Adrenal gland (tissue), 12 donors: ENCODE data around the gene GRM3. TPM values are rescaled to one million over a fixed set of nuclear protein-coding genes. Genes with fewer than 3 reads are reported as not detected.

Source experiments
- DNase-seq, 7 donors: peaks; one replicate each; pipeline ENCODE4 v3.0.0-alpha.2; 2019 to 2020
- H3K27ac ChIP-seq, 5 donors: fragments of 200-600 bp; sonication (generic) in 4 of 5; 1 replicate in 3 of 5; 2 replicates in 2 of 5; pipeline versions ENCODE4 v1.5.1 to v1.8.0; 2016 to 2020; ENCODE audit warnings: mild to moderate bottlenecking in 1 of 5
- H3K27me3 ChIP-seq: fragments of 200-600 bp; 2 replicates; pipeline ENCODE4 v1.8.0; 2021
- H3K36me3 ChIP-seq, 2 donors: fragments of 200-600 bp; replicated peaks in 1 of 2; 1 replicate in 1 of 2; 2 replicates in 1 of 2; pipeline versions ENCODE4 v1.5.1 to v1.8.0; 2018 to 2022
- H3K4me1 ChIP-seq, 2 donors: fragments of 200-600 bp; replicated peaks in 1 of 2; 1 replicate in 1 of 2; 2 replicates in 1 of 2; pipeline versions ENCODE4 v1.5.1 to v1.8.0; 2018 to 2021
- H3K4me3 ChIP-seq, 4 donors: fragments of 200-600 bp; sonication (generic) in 3 of 4; one replicate each; pipeline ENCODE4 v1.5.1; 2016 to 2018
- H3K9me3 ChIP-seq, 3 donors: fragments of 200-600 bp; sonication (generic) in 1 of 3; replicated peaks in 1 of 3; 1 replicate in 2 of 3; 2 replicates in 1 of 3; pipeline versions ENCODE4 v1.5.1 to v1.8.0; 2016 to 2021
- POLR2A ChIP-seq, 2 donors: fragments of 450-650 bp; IDR thresholded peaks; one replicate each; pipeline ENCODE4 v1.6.1; 2017; ENCODE audit warnings: antibody characterized with exemption in 2 of 2, mild to moderate bottlenecking in 2 of 2, moderate library complexity in 1 of 2
- WGBS, 4 donors: extraction: QIAGEN DNeasy Blood & Tissue Kit in 2 of 4; methylation state at CpG; one replicate each; pipeline versions ENCODE4 v1.1.5 to v1.1.7; 2013 to 2017; 5-methylcytosine and 5-hydroxymethylcytosine counted together
- intact Hi-C, 2 donors: fragments of 100-400 bp; cut with DNase I; formaldehyde crosslinking; loops; one replicate each; pipeline versions ENCODE4 v1.14.1 to v1.15.0; 2022 to 2023
- polyA plus RNA-seq, 3 donors: library from polyadenylated mRNA; stranded (reverse); fragments of 200-250 nt in 2 of 3; fragments of 350-450 nt in 1 of 3; fragmentation: Illumina TruSeq in 1 of 3; extraction: RNeasy Lipid Tissue Mini Kit (QIAGEN cat#74804) in 1 of 3; gene quantifications; one replicate each; pipeline ENCODE4 v1.2.3, GENCODE V29; 2013 to 2014
- total RNA-seq, 9 donors: library from RNA; depleted of rRNA in 4 of 9; stranded (reverse); fragments of >200 nt in 4 of 9; fragments of 120-200 nt in 1 of 9; fragmentation: NEBNext Ultra II Directional in 1 of 9; extraction: Animal tissue kit (Norgen Biotek cat#: 25700) in 1 of 9; gene quantifications; one replicate each; pipeline versions ENCODE4 v1.1.0 to v1.2.4, GENCODE V29; 2013 to 2023
- TF ChIP-seq, protein P1 (sequence below), 6 experiments: fragments of 450-650 bp in 4 of 6; fragments of 200-600 bp in 2 of 6; sonication (generic) in 1 of 6; IDR thresholded peaks; 1 replicate in 5 of 6; 2 replicates in 1 of 6; pipeline versions ENCODE4 v1.5.1 to v1.8.0; 2016 to 2021; ENCODE audit warnings: antibody characterized with exemption in 6 of 6, mild to moderate bottlenecking in 2 of 6, moderate library complexity in 1 of 6
- donor health status: healthy with polysubstance abuse.
- donor health status: Bipolar disorder and iron deficiency.
- donor health status: DM: yes; HTN: yes; CAD: no.
- donor health status: DM: no; HTN: no; CAD: no.
- donor health status: DM: no; HTN: no; CAD: no.
- donor health status: DM: yes; HTN: yes; CAD: no.

GRM3 gene
- total and polyA plus RNA-seq, 12 donors: 0.30 to 5.1 (median 1.8) TPM

DNA sequence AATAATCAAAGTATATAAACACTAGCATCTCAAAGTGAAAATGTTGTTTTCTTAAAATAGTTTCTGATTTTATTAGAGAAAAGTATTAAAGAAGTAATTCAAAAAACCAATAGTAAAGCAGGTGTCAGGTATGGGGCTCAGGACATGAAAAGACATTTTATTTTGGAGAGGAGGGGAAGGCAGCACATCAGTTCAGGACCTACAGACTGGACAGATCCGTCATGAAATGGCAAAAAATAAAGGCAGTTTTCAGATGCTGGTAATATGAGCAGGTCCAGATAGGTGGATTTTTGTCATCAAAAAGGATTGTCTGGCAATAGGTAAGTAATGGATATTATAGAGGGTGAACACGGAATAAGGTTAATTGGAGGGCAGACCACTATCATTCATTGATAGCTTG is 49.0 kb downstream of the GRM3 start:
- H3K4me1 ChIP-seq: no peaks in the 10 kb centered on the region
- no peak for TF ChIP-seq POLR2A (IDR thresholded peaks at IDR 0.05)
- TF ChIP-seq, protein P1, sequence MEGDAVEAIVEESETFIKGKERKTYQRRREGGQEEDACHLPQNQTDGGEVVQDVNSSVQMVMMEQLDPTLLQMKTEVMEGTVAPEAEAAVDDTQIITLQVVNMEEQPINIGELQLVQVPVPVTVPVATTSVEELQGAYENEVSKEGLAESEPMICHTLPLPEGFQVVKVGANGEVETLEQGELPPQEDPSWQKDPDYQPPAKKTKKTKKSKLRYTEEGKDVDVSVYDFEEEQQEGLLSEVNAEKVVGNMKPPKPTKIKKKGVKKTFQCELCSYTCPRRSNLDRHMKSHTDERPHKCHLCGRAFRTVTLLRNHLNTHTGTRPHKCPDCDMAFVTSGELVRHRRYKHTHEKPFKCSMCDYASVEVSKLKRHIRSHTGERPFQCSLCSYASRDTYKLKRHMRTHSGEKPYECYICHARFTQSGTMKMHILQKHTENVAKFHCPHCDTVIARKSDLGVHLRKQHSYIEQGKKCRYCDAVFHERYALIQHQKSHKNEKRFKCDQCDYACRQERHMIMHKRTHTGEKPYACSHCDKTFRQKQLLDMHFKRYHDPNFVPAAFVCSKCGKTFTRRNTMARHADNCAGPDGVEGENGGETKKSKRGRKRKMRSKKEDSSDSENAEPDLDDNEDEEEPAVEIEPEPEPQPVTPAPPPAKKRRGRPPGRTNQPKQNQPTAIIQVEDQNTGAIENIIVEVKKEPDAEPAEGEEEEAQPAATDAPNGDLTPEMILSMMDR (IDR thresholded peaks at IDR 0.05): no peak
- 80 to 90% (median 85%) methylated on average over 2 of the region's 2 CpGs for WGBS, 4 donors
- H3K27me3 ChIP-seq: no peaks in the 10 kb centered on the region
- H3K36me3 ChIP-seq: no peaks in the 10 kb centered on the region
- DNase-seq: no peak
- H3K9me3 ChIP-seq: no peaks in the 10 kb centered on the region
- H3K27ac ChIP-seq: no peak overlapping the region
- intact Hi-C loops: no loop called here
- H3K4me3 ChIP-seq: no peak overlapping the region

DNA sequence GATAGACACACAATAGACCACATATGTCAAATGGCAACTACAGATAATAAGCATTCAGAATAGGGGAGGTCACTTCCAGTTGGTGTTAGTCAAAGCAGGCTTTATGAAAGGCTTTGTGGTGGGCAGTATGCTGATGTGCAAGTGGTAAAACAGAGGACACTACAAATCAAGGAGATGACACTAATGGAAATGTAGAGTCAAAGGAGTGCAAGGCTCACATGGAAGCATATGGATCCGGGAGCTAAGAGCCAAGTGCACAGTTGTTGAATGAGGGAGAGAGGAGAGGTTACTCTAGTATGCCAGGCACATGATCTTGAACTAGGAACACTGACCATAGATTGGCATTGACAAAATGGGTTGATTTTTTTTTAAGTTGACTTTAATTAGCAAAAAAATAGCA is 62.7 kb downstream of the GRM3 start:
- no peak overlapping the region for H3K4me3 ChIP-seq
- TF ChIP-seq, protein P1 (IDR thresholded peaks at IDR 0.05): no peak
- no peak for TF ChIP-seq POLR2A (IDR thresholded peaks at IDR 0.05)
- H3K27me3 ChIP-seq: no peaks in the 10 kb centered on the region
- no peaks in the 10 kb centered on the region for H3K36me3 ChIP-seq
- H3K9me3 ChIP-seq: no peaks in the 10 kb centered on the region
- DNase-seq: no peak
- H3K27ac ChIP-seq: no peak overlapping the region
- 68 to 83% (median 73%) methylated on average over 1 of the region's 1 CpG for WGBS, 4 donors
- intact Hi-C loops: no loop called here
- H3K4me1 ChIP-seq: no peaks in the 10 kb centered on the region

DNA sequence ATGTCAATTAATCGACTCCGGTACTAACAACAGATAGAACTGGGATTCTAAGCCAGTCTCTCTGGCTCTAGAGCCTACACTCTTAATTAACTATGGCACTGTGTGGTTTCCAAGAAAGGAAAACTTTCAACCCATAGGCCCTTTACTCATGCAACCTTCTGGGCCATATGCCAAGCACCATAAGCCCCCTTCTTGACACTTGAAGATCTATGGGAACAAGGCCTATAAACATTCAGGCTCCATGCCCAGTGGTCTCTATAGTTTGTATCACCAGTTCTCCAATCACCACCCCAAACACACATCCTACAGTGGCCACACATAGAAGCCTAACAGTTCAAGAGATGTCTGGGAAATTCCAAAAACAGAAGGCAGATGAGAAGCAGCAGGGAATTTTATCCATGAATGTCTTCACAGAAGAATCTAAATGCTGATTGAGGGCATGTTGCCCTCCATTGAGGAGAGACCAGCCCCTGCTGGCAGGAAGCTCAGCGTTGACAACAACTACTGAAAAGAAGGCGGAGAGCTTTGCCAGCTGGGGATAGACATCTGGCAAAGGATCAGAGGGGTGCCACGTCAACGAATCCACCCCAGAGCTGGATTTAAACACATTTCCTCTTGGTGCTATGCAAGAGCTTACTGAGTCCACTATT is 64.4 kb downstream of the GRM3 start:
- Histone ChIP-seq H3K27ac (no peak overlapping the region), H3K4me3 (no peak overlapping the region), H3K9me3 (no peaks in the 10 kb centered on the region), H3K27me3 (no peaks in the 10 kb centered on the region), H3K36me3 (no peaks in the 10 kb centered on the region), H3K4me1 (no peaks in the 10 kb centered on the region)
- no peak for DNase-seq
- TF ChIP-seq, protein P1 (IDR thresholded peaks at IDR 0.05): no peak
- TF ChIP-seq POLR2A (IDR thresholded peaks at IDR 0.05): no peak
- 76 to 85% (median 78%) methylated on average over 6 of the region's 6 CpGs for WGBS, 4 donors
- intact Hi-C loops: no loop called here

DNA sequence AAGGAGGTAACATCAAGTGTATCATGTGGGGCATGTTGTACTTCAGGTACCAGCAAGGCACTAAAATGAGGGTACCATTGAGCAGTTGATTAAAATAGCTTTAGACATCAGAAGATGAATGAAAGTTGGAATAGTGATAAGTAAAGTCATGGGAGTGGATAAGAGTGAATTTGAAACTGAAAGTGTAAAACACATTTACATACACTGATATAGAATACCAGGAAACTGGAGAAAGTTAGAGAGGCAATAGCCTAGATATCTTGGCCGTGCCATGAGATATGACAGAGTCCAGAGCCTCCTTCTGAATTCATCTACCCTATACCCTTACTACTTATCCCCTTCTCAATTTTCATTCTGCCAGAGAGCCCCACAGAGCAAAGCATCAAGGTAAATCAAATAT is 76.6 kb downstream of the GRM3 start:
- no peak overlapping the region for H3K4me3 ChIP-seq
- no peak overlapping the region for H3K27ac ChIP-seq
- WGBS, 4 donors: 77 to 91% (median 85%) methylated on average over 1 of the region's 1 CpG
- no peak for DNase-seq
- H3K9me3 ChIP-seq: no peaks in the 10 kb centered on the region
- intact Hi-C loops: no loop called here
- no peaks in the 10 kb centered on the region for H3K27me3 ChIP-seq
- TF ChIP-seq POLR2A (IDR thresholded peaks at IDR 0.05): no peak
- TF ChIP-seq, protein P1 (IDR thresholded peaks at IDR 0.05): no peak
- no peaks in the 10 kb centered on the region for H3K4me1 ChIP-seq
- H3K36me3 ChIP-seq: no peaks in the 10 kb centered on the region
